ENCODE results near the gene CCM2L. TPM values are rescaled to one million over a fixed set of nuclear protein-coding genes. Genes with fewer than 3 reads are reported as not detected.

Gene CCM2L
- total RNA-seq, 1 experiment from 2014 or later = 0.32 TPM

- peaks cover 13% of the 10 kb centered on the region for H3K27me3 ChIP-seq (replicated peaks; ENCODE audit: control insufficient read depth, insufficient read depth, low read length)
- ChIA-PET CTCF (interaction anchor here (0.6 to 2.2 kb wide), 42 partner anchors 10 to 459 kb away, joined by 3 to 92 read pairs (median 6); partner anchors contain the start of genes HCK, PDRG1, TM9SF4 and XKR7), POLR2A (interaction anchor here (0.5 to 1.0 kb wide), 4 partner anchors 11 to 140 kb away, joined by 3 read pairs; partner anchors contain the start of gene PDRG1)
- intact Hi-C loops (cut with micrococcal nuclease; ENCODE audit: unreplicated experiment) = loop anchor here (2.0 to 5.0 kb wide), 4 partner anchors 51 to 196 kb away; partner anchors contain the start of genes PDRG1 and XKR7
- H3K9me3 ChIP-seq = no peaks in the 10 kb centered on the region
- peaks cover 6% of the 10 kb centered on the region for H3K36me3 Mint-ChIP-seq (ENCODE audit: insufficient read depth, unreplicated experiment)
- H3K4me1 Mint-ChIP-seq (ENCODE audit: low read depth, unreplicated experiment) = peaks cover 13% of the 10 kb centered on the region
- H3K9me3 Mint-ChIP-seq (ENCODE audit: unreplicated experiment) = no peaks in the 10 kb centered on the region
- H3K4me3 Mint-ChIP-seq (ENCODE audit: unreplicated experiment) = peak overlapping the region; percentile 93
- H3K27me3 Mint-ChIP-seq (ENCODE audit: insufficient read depth, unreplicated experiment) = peaks cover 46% of the 10 kb centered on the region
- peak overlapping the region; percentile 79 for H3K4me3 ChIP-seq (ENCODE audit: low read depth, low read length)
- peaks cover 12% of the 10 kb centered on the region for H3K4me1 ChIP-seq
- peak; percentile 98 for DNase-seq
- BruUV-seq (replicated peaks) = no TSS peak
- TF ChIP-seq CTCF (IDR thresholded peaks at IDR 0.05; ENCODE audit: insufficient read depth in 1 of 2, low read depth in 1 of 2, low read length in 1 of 2, severe bottlenecking in 1 of 2, unreplicated experiment in 1 of 2) = peak in 1 of 2 experiments; percentile 14
- H3K27ac Mint-ChIP-seq (ENCODE audit: unreplicated experiment) = peak overlapping the region; percentile 85
- no peaks in the 10 kb centered on the region for H3K36me3 ChIP-seq (ENCODE audit: control insufficient read depth, insufficient read depth, low read length)
These were observed 8.3 kb downstream of the CCM2L start for GRCh38 chr20:32018269-32019155.

GRCh38 chr20:32019156-32019510 lies 8.9 kb downstream of the CCM2L start:
- intact Hi-C loops (cut with micrococcal nuclease; ENCODE audit: unreplicated experiment) = loop anchor here (2.0 to 5.0 kb wide), 4 partner anchors 52 to 196 kb away; partner anchors contain the start of genes PDRG1 and XKR7

More at GRCh38 chr20:32019156-32019510, 8.9 kb downstream of the CCM2L start:
- peak overlapping the region; percentile 85 for H3K4me3 Mint-ChIP-seq (ENCODE audit: unreplicated experiment)
- Histone ChIP-seq H3K27me3 (replicated peaks; ENCODE audit: control insufficient read depth, insufficient read depth, low read length) (peaks cover 13% of the 10 kb centered on the region), H3K4me3 (ENCODE audit: low read depth, low read length) (peak overlapping the region; percentile 79), H3K36me3 (ENCODE audit: control insufficient read depth, insufficient read depth, low read length) (no peaks in the 10 kb centered on the region), H3K4me1 (peaks cover 12% of the 10 kb centered on the region), H3K9me3 (no peaks in the 10 kb centered on the region)
- no peak overlapping the region for H3K27ac Mint-ChIP-seq (ENCODE audit: unreplicated experiment)
- peak; percentile 47 to 55 for TF ChIP-seq CTCF (IDR thresholded peaks at IDR 0.05; ENCODE audit: insufficient read depth in 1 of 2, low read depth in 1 of 2, low read length in 1 of 2, severe bottlenecking in 1 of 2, unreplicated experiment in 1 of 2)
- POLR2A ChIA-PET = no interaction called here
- no TSS peak for BruUV-seq (replicated peaks)
- peak; percentile 81 to 86 for DNase-seq
- H3K4me1 Mint-ChIP-seq (ENCODE audit: low read depth, unreplicated experiment) = peaks cover 13% of the 10 kb centered on the region
- H3K27me3 Mint-ChIP-seq (ENCODE audit: insufficient read depth, unreplicated experiment) = peaks cover 46% of the 10 kb centered on the region
- peaks cover 6% of the 10 kb centered on the region for H3K36me3 Mint-ChIP-seq (ENCODE audit: insufficient read depth, unreplicated experiment)
- no peaks in the 10 kb centered on the region for H3K9me3 Mint-ChIP-seq (ENCODE audit: unreplicated experiment)
- CTCF ChIA-PET = interaction anchor here (1.1 to 2.2 kb wide), 2 partner anchors 10 to 12 kb away, joined by 3 to 17 read pairs; no protein-coding TSS in a partner anchor

Measured in Caco-2 (cell line).